ENCODE data around the gene GNB3. TPM values are rescaled to one million over a fixed set of nuclear protein-coding genes. Genes with fewer than 3 reads are reported as not detected.

GNB3 gene
- total RNA-seq, 1 experiment from 2014 or later, result 8.7 TPM

DNA sequence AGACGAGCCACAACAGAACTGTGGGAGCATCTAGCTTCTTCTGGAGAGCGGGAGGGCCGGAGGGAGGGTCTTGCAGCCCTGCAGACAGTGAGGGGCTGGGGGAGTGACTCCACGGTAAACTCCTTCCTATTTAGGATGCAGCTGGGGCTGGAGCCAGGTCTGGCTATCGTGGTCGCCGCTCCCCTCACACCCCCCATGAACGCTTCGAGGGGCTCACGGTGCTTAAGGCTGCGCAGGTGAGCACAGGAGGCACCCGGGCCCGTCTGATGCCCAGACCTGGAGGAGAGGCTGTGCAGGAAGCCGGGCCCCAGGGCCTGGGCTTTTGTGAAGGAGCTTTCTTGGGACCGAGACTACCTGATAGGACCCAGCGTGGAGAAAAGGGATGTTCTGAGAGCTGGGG is 3.9 kb upstream of the GNB3 start:
- Histone ChIP-seq H3K4me3 (replicated peaks in 1 of 2; ENCODE audit: low read depth in 1 of 2, low read length in 2 of 2) (no peak overlapping the region), H3K79me2 (ENCODE audit: insufficient read depth, low read length) (no peaks in the 10 kb centered on the region), H3K27ac (ENCODE audit: low read depth, low read length) (no peak overlapping the region), H4K20me1 (ENCODE audit: insufficient read depth) (no peaks in the 10 kb centered on the region), H3K36me3 (ENCODE audit: control insufficient read depth in 1 of 2, insufficient read depth in 2 of 2, low read length in 2 of 2) (peaks cover 11 to 22% of the 10 kb centered on the region in 2 experiments; a peak in 3 of 4 replicates), H2AFZ (ENCODE audit: low read depth, low read length, poor library complexity, severe bottlenecking) (no peak overlapping the region), H3K4me1 (ENCODE audit: control insufficient read depth in 1 of 2, insufficient read depth in 2 of 2, low read length in 2 of 2) (peaks cover 0 to 15% of the 10 kb centered on the region in 2 experiments; a peak in 2 of 4 replicates), H3K27me3 (ENCODE audit: insufficient read depth, low read length) (no peaks in the 10 kb centered on the region), H3K9ac (ENCODE audit: low read length) (no peak overlapping the region), H3K9me2 (ENCODE audit: insufficient read depth) (no peaks in the 10 kb centered on the region), H3K9me3 (ENCODE audit: control insufficient read depth in 1 of 2, insufficient read depth in 1 of 2, low read depth in 1 of 2, low read length in 2 of 2) (no peaks in the 10 kb centered on the region), H3K4me2 (ENCODE audit: low read length) (no peak overlapping the region)
- ATAC-seq, result no peak
- ChIA-PET RAD21 (ENCODE audit: low non-redundant PET in 1 of 2, low total read pairs in 2 of 2, uncharacterized antibody in 2 of 2, unreplicated experiment in 2 of 2) (no interaction called here), CTCF (interaction anchor here (5.5 kb wide), 1 partner anchor 15 kb away, joined by 38 read pairs; the partner anchor contains the start of genes CDCA3 and USP5), POLR2A (no interaction called here)
- DNase-seq (ENCODE audit: low read depth, low spot score), result no peak
- BruUV-seq (replicated peaks), result no TSS peak
- intact Hi-C loops (cut with micrococcal nuclease), result no loop called here
- no peak for TF ChIP-seq SP1 (IDR thresholded peaks at IDR 0.05; ENCODE audit: low read depth)
- TF ChIP-seq, protein P1, sequence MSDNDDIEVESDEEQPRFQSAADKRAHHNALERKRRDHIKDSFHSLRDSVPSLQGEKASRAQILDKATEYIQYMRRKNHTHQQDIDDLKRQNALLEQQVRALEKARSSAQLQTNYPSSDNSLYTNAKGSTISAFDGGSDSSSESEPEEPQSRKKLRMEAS (IDR thresholded peaks at IDR 0.05), result no peak
- TF ChIP-seq SIN3A (IDR thresholded peaks at IDR 0.05; ENCODE audit: low read depth), result no peak
- no peak for TF ChIP-seq SRF (IDR thresholded peaks at IDR 0.05; ENCODE audit: low read depth)
- no peak for TF ChIP-seq RAD21 (IDR thresholded peaks at IDR 0.05; ENCODE audit: low read depth)
- no peak for TF ChIP-seq ZFX (IDR thresholded peaks at IDR 0.05)

GRCh38 chr12:6837370-6838060 is 3.2 kb upstream of the GNB3 start:
- Histone ChIP-seq H3K27me3 (ENCODE audit: insufficient read depth, low read length) (no peaks in the 10 kb centered on the region), H3K79me2 (ENCODE audit: insufficient read depth, low read length) (no peaks in the 10 kb centered on the region), H3K4me1 (ENCODE audit: control insufficient read depth in 1 of 2, insufficient read depth in 2 of 2, low read length in 2 of 2) (peaks cover 0 to 15% of the 10 kb centered on the region in 2 experiments; a peak in 2 of 4 replicates), H2AFZ (ENCODE audit: low read depth, low read length, poor library complexity, severe bottlenecking) (no peak overlapping the region), H3K9ac (ENCODE audit: low read length) (no peak overlapping the region), H3K9me2 (ENCODE audit: insufficient read depth) (no peaks in the 10 kb centered on the region), H3K27ac (ENCODE audit: low read depth, low read length) (no peak overlapping the region), H3K4me2 (ENCODE audit: low read length) (no peak overlapping the region), H4K20me1 (ENCODE audit: insufficient read depth) (no peaks in the 10 kb centered on the region), H3K4me3 (replicated peaks in 1 of 2; ENCODE audit: low read depth in 1 of 2, low read length in 2 of 2) (no peak overlapping the region), H3K36me3 (ENCODE audit: control insufficient read depth in 1 of 2, insufficient read depth in 2 of 2, low read length in 2 of 2) (peaks cover 11 to 16% of the 10 kb centered on the region in 2 experiments; a peak in 3 of 4 replicates), H3K9me3 (ENCODE audit: control insufficient read depth in 1 of 2, insufficient read depth in 1 of 2, low read depth in 1 of 2, low read length in 2 of 2) (no peaks in the 10 kb centered on the region)
- BruUV-seq (replicated peaks), result no TSS peak
- CTCF ChIA-PET, result no interaction called here
- ATAC-seq (no peak), DNase-seq (ENCODE audit: low read depth, low spot score) (no peak)
- RAD21 ChIA-PET (ENCODE audit: low non-redundant PET in 1 of 2, low total read pairs in 2 of 2, uncharacterized antibody in 2 of 2, unreplicated experiment in 2 of 2), result no interaction called here
- intact Hi-C loops (cut with micrococcal nuclease), result no loop called here
- POLR2A ChIA-PET, result no interaction called here
- no peak for TF ChIP-seq SP1 (IDR thresholded peaks at IDR 0.05; ENCODE audit: low read depth)
- TF ChIP-seq EGR1 (IDR thresholded peaks at IDR 0.05; ENCODE audit: low read depth), result no peak
- no peak for TF ChIP-seq EZH2 (IDR thresholded peaks at IDR 0.05)
- no peak for TF ChIP-seq ATF3 (IDR thresholded peaks at IDR 0.05)
- TF ChIP-seq POLR2A (IDR thresholded peaks at IDR 0.05; ENCODE audit: borderline replicate concordance, extremely low read depth, insufficient read depth, insufficient read length), result no peak
- TF ChIP-seq, protein P2, sequence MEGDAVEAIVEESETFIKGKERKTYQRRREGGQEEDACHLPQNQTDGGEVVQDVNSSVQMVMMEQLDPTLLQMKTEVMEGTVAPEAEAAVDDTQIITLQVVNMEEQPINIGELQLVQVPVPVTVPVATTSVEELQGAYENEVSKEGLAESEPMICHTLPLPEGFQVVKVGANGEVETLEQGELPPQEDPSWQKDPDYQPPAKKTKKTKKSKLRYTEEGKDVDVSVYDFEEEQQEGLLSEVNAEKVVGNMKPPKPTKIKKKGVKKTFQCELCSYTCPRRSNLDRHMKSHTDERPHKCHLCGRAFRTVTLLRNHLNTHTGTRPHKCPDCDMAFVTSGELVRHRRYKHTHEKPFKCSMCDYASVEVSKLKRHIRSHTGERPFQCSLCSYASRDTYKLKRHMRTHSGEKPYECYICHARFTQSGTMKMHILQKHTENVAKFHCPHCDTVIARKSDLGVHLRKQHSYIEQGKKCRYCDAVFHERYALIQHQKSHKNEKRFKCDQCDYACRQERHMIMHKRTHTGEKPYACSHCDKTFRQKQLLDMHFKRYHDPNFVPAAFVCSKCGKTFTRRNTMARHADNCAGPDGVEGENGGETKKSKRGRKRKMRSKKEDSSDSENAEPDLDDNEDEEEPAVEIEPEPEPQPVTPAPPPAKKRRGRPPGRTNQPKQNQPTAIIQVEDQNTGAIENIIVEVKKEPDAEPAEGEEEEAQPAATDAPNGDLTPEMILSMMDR (IDR thresholded peaks at IDR 0.05 in 2 of 3, conservative IDR thresholded peaks at IDR 0.05 in 1 of 3; ENCODE audit: borderline replicate concordance in 1 of 3, insufficient read depth in 1 of 3, low read depth in 2 of 3, low read length in 2 of 3), result no peak
- TF ChIP-seq ZFX (IDR thresholded peaks at IDR 0.05), result no peak
- TF ChIP-seq YY1 (IDR thresholded peaks at IDR 0.05; ENCODE audit: extremely low read depth, insufficient replicate concordance, low read depth, low read length), result no peak
- TF ChIP-seq, protein P1 (IDR thresholded peaks at IDR 0.05), result no peak
- TF ChIP-seq JUND (IDR thresholded peaks at IDR 0.05), result no peak
- no peak for TF ChIP-seq SIN3A (IDR thresholded peaks at IDR 0.05; ENCODE audit: low read depth)
- TF ChIP-seq POLR2AphosphoS5 (IDR thresholded peaks at IDR 0.05; ENCODE audit: low read depth, low read length), result no peak
- TF ChIP-seq EZH2phosphoT487 (IDR thresholded peaks at IDR 0.05; ENCODE audit: borderline replicate concordance), result no peak
- no peak for TF ChIP-seq ZBTB33 (IDR thresholded peaks at IDR 0.05; ENCODE audit: extremely low read depth, insufficient replicate concordance, low read length)

Data from HCT116 (cell line).